Measurements from ENCODE around the gene TMBIM1.

The TMBIM1 gene

DNA sequence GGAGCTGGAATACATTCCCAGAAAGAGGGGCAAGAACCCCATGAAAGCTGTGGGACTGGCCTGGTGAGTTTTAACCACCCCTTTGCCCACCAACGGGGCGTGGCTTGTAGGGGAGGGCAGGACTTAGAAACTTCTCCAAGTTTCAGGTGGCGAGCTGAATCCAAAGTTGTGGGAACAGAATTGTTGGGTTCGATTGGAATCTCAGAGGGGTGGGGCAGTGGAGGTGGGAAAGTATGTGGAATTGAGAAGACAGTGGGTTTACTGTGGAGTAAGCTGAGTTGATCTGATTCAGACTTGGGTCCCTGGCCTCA is 20.9 kb downstream of the TMBIM1 start:
- no peak for TF ChIP-seq JUND (IDR thresholded peaks at IDR 0.05; ENCODE audit: low read depth)
- DNase-seq (ENCODE audit: low read depth in 1 of 2, low spot score in 1 of 2), result peak in 1 of 2 experiments; percentile 25
- in situ Hi-C loops (cut with HindIII; ENCODE audit: low pct_unique_long_range_greater_than_20kb, low sequenced_read_pairs), result no loop called here

DNA sequence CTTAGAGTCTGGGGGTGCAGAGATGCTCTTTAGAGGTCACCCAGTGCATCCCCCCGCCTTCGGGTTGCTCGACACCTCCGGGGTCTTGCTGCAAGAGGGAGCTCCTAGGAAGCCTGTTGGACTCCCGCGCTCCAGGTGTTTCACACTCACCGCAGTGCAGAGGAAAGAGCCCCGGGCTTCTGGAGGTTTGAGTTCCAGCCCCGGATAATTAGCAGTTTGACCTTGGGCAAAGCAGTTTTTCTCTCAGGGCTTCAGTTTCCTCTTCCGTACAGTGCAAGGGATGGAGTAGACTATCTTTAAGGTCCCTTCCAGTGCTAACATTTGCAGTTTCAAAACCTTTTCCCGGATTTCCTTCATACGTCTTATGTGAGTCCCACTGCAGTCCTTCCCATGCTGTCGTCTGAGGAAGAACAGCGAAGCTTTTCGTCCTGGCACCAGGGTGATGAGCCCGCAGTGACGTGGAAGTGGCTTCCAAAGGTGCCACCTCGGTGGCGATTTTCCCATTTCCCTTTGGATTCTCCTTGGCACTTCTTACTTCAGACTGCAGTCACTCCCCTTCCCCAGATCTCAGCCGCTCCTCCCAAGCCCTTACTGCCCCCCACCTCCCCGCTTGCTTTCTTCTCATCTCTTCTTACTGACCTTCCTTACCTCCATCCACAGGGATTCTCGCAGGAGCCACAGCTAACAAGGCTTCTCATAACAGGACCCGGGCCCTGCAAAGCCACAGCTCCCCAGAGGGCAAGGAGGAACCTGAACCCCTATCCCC is 21.4 kb downstream of the TMBIM1 start:
- in situ Hi-C loops (cut with HindIII; ENCODE audit: low pct_unique_long_range_greater_than_20kb, low sequenced_read_pairs), result no loop called here
- DNase-seq (ENCODE audit: low read depth in 1 of 2, low spot score in 1 of 2), result no peak
- TF ChIP-seq JUND (IDR thresholded peaks at IDR 0.05; ENCODE audit: low read depth), result no peak

DNA sequence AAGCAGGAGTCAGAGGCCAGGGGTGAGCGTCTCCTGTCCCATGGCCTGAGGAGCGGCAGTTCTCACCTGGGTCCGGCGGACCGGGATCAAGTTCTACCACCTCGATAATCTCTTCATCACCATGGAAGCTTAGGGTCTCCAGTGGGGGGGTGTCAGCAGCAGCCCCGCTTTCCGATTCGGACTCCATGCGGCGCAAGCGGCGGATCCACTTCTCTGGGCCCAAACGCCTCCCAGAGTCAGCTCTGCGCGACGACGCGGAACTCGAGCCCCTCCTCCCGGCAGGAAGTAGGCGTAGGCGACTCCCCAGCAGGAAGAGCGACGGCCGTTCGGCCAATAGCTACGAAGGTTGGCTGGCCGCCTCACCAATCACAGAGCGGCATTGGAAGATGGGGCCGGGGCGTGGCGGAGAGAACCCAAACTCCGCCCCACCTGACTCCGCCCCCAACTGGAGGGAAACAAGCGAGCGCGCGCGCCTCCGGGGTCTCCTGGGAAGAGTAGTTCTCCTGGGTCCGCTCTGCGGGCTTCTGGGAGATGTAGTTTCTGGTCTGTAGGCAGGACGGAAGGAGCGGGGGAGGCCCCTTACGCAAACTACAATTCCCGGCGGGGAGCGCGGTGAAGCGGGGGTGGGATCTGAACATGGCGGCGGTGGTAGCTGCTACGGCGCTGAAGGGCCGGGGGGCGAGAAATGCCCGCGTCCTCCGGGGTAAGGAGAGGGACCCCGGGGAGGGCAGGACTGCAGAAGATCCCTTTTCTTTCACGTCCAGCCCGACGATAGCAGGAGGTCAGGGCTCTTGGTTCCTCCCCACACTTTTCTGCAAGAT is 22.2 kb downstream of the TMBIM1 start, which contains the start of the genes AAMP and PNKD:
TSS of gene AAMP (minus strand) at position 238 of the 821 bp plus-strand sequence. CDS start at position 187, 51 bp downstream.
TSS of gene PNKD (plus strand) at position 620 of the 821 bp plus-strand sequence. CDS start at position 637, 17 bp downstream.
- no peak for TF ChIP-seq JUND (IDR thresholded peaks at IDR 0.05; ENCODE audit: low read depth)
- in situ Hi-C loops (cut with HindIII; ENCODE audit: low pct_unique_long_range_greater_than_20kb, low sequenced_read_pairs), result no loop called here
- peak; percentile 91 to 99 for DNase-seq (ENCODE audit: low read depth in 1 of 2, low spot score in 1 of 2)

DNA sequence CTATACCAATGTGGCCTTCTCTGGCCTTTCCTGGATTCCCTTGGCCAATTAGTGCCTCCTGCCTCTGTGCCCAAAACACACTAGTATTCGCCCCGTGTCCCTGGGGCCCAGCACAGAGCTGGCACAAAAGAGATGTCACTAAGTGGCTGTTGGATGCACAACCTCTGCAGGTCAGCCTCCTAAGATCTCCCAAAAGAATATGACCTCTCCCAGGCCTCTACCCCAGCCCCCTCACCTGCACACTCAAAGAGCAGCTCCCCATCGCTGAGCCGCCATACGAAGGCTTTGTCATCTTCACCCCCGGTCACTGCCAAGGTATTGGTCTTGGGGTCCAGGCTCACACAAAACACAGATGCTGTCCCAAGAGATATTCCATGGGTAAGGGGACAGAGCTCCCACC is 25.0 kb downstream of the TMBIM1 start:
- no peak for DNase-seq (ENCODE audit: low read depth in 1 of 2, low spot score in 1 of 2)
- in situ Hi-C loops (cut with HindIII; ENCODE audit: low pct_unique_long_range_greater_than_20kb, low sequenced_read_pairs), result no loop called here
- no peak for TF ChIP-seq JUND (IDR thresholded peaks at IDR 0.05; ENCODE audit: low read depth)

DNA sequence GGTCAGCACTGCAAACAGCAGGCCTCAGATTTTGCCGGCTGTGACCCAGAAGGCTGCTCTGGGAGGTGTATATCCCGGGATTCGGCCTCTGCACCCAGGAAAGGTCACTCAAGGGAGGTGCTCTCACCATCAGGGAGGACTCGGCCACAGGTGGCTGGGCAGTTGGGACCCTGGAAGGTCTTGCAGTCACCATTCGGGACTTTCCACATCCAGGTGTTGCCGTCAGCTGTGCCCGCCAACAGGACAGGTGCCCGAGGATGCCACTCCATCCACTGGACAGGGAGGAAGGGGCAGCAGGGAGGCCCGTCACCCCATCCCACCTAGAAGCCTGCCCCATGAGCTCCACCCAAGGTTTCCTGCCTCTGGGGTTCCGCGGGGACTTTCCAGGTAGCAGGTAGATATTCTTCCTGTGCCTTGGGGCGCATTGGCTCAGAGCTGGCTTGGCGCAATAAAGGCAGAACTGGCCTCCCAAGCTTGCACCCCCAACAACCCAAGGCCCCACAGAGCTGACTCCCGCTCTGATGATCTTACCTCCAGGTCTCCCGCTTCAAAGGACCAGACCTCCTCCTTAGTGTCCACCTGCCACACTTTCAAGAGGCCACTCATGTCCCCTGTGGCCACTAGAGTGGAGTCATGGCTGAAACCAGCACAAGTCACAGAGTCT is 25.9 kb downstream of the TMBIM1 start:
- DNase-seq (ENCODE audit: low read depth in 1 of 2, low spot score in 1 of 2), result no peak
- in situ Hi-C loops (cut with HindIII; ENCODE audit: low pct_unique_long_range_greater_than_20kb, low sequenced_read_pairs), result no loop called here
- TF ChIP-seq JUND (IDR thresholded peaks at IDR 0.05; ENCODE audit: low read depth), result no peak

DNA sequence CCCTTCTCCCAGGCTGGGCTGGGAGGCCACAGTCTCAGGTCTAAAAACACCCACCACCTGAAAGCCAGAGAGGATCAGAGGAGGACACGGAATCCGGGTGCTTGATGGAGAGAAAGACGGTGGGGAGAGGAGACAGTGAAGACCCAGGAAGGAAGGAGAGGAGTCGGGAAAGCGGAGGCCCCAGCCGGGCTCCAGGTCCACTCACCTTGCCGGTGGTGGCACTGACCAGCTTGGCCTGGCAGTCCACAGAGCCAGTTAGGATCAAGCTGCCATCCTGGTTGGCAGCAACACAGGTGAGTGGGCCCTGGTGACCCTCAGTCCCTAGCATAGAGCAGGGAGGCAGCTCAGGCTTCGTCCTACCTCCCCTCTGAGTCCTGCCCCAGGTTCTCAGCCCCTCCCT is 26.7 kb downstream of the TMBIM1 start:
- no peak for DNase-seq (ENCODE audit: low read depth in 1 of 2, low spot score in 1 of 2)
- in situ Hi-C loops (cut with HindIII; ENCODE audit: low pct_unique_long_range_greater_than_20kb, low sequenced_read_pairs), result no loop called here
- TF ChIP-seq JUND (IDR thresholded peaks at IDR 0.05; ENCODE audit: low read depth), result no peak

DNA sequence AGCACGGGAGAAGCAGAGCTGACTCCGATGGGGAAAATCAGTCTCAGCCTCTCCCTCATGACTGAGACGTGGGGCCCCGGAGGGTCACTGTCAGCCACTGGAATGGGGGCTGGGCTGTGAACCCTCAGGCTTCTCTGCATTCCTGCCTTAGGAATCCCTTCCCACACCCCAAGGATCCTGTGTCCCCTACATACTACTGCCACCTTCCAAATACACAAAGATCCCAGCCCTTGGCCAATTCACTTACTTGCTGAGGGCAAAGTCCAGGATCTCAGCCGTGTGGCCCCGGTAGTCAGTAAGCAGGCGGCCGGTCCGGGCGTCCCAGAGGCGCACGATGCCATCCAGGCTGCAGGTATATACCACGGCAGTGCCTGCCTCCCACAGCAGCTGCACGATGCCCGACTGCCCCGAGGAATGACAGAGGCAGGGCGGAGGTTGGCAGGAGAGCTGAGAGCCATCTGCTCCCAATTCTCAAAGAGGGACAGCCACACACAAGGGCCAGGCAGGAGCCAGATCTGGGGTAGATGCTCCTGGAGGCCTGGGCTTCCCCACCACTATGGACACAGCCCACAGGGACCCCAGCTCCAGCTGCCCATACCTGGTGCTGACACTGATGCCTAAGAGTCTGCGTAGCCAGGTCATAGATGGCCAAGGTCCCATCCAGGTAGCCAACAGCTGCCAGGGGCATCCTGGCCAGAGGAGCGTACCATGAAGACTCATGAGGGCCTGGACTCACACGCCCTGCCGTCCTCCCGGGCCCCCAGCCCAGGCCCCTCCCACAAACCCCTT is 27.3 kb downstream of the TMBIM1 start:
- in situ Hi-C loops (cut with HindIII; ENCODE audit: low pct_unique_long_range_greater_than_20kb, low sequenced_read_pairs), result no loop called here
- no peak for DNase-seq (ENCODE audit: low read depth in 1 of 2, low spot score in 1 of 2)
- no peak for TF ChIP-seq JUND (IDR thresholded peaks at IDR 0.05; ENCODE audit: low read depth)

DNA sequence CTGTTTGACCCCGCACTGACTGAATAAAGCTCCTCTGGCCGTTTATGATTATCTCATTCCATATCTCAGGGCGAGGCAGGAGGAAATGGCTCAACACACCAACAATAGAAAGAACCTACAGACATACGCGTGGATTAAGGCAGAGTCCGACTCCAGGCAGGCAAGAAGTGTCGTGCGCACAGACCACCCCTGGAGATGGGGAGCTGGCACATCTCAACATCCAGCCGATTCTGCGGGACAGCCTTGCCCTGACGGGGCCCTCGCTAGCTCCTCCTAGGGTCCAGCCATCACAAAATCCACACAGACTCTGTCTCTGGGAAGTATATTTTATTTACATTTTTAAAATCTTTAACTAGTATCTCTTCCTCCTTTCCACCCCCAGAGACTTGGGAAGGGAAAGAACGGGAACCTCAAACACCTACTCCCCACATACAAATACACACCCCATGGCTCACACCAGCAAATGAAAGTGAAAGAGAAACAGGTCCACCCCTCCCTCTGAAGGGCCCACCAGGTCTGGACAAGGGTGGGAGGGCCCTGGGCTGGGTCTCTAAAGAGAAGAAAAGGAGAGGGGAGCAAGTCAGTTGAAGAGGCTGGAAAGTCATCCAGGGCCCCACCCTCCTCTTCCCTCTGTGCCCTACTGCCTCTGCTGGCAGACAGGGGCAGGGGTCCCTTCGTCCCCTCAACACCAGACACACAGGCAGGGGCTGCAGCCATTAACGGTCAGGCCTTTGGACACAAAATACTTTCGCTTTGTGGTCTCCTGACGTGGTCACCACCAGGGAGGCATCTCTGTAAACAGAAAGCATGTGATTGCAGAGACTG is 28.3 kb downstream of the TMBIM1 start:
- TF ChIP-seq JUND (IDR thresholded peaks at IDR 0.05; ENCODE audit: low read depth), result no peak
- DNase-seq (ENCODE audit: low read depth in 1 of 2, low spot score in 1 of 2), result no peak
- in situ Hi-C loops (cut with HindIII; ENCODE audit: low pct_unique_long_range_greater_than_20kb, low sequenced_read_pairs), result no loop called here

DNA sequence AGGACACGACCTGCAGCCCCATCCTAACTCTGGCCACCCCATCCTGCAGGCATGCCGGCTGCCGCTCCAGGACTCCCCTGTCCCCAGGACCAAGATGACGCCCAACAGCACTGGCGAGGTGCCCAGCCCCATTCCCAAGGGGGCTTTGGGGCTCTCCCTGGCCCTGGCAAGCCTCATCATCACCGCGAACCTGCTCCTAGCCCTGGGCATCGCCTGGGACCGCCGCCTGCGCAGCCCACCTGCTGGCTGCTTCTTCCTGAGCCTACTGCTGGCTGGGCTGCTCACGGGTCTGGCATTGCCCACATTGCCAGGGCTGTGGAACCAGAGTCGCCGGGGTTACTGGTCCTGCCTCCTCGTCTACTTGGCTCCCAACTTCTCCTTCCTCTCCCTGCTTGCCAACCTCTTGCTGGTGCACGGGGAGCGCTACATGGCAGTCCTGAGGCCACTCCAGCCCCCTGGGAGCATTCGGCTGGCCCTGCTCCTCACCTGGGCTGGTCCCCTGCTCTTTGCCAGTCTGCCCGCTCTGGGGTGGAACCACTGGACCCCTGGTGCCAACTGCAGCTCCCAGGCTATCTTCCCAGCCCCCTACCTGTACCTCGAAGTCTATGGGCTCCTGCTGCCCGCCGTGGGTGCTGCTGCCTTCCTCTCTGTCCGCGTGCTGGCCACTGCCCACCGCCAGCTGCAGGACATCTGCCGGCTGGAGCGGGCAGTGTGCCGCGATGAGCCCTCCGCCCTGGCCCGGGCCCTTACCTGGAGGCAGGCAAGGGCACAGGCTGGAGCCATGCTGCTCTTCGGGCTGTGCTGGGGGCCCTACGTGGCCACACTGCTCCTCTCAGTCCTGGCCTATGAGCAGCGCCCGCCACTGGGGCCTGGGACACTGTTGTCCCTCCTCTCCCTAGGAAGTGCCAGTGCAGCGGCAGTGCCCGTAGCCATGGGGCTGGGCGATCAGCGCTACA is 29.4 kb downstream of the TMBIM1 start:
- DNase-seq (ENCODE audit: low read depth in 1 of 2, low spot score in 1 of 2), result no peak
- in situ Hi-C loops (cut with HindIII; ENCODE audit: low pct_unique_long_range_greater_than_20kb, low sequenced_read_pairs), result no loop called here

DNA sequence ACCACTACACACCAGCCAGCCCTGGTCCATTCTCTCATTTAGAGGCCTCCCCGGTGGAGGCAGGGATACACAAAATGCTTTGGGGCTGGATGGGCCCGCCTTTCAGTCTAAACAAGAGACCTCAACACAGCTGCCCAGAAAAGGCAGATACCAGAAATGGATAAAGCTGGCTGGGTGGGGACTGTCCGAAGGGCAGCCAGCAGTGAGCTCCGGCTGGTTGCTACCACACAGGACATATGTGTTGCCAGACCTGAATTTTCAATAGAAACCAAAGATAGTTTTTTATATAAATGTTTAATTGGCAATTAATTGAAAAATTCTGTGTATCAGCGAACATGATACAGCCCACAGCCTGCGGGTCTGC is 30.1 kb downstream of the TMBIM1 start:
- in situ Hi-C loops (cut with HindIII; ENCODE audit: low pct_unique_long_range_greater_than_20kb, low sequenced_read_pairs), result no loop called here
- DNase-seq (ENCODE audit: low read depth in 1 of 2, low spot score in 1 of 2), result no peak
- TF ChIP-seq JUND (IDR thresholded peaks at IDR 0.05; ENCODE audit: low read depth), result no peak

More for the DNA sequence above, 29.4 kb downstream of the TMBIM1 start:
- no peak for TF ChIP-seq JUND (IDR thresholded peaks at IDR 0.05; ENCODE audit: low read depth)

All from T47D (cell line).